Keratinocyte (primary cell): ENCODE data around the gene PARD3B.

Experiments used
- EZH2 ChIP-seq: IDR thresholded peaks from one replicate; pipeline ENCODE4 v1.6.1; 2012; ENCODE audit warnings: inconsistent platforms, mild to moderate bottlenecking, low read length, moderate library complexity
- TF ChIP-seq, protein P1 (sequence below), 3 experiments: IDR thresholded peaks in 1 of 3; conservative IDR thresholded peaks in 1 of 3; optimal IDR thresholded peaks in 1 of 3; 2 replicates in 2 of 3; 3 replicates in 1 of 3; pipeline versions ENCODE3 to v1.5.1; 2011; ENCODE audit warnings: low read length in 3 of 3, mild to moderate bottlenecking in 3 of 3, moderate library complexity in 2 of 3, control low read depth in 1 of 3, inconsistent platforms in 1 of 3; ENCODE audit not compliant: insufficient read depth in 2 of 3; ENCODE audit errors: extremely low read depth in 1 of 3

DNA sequence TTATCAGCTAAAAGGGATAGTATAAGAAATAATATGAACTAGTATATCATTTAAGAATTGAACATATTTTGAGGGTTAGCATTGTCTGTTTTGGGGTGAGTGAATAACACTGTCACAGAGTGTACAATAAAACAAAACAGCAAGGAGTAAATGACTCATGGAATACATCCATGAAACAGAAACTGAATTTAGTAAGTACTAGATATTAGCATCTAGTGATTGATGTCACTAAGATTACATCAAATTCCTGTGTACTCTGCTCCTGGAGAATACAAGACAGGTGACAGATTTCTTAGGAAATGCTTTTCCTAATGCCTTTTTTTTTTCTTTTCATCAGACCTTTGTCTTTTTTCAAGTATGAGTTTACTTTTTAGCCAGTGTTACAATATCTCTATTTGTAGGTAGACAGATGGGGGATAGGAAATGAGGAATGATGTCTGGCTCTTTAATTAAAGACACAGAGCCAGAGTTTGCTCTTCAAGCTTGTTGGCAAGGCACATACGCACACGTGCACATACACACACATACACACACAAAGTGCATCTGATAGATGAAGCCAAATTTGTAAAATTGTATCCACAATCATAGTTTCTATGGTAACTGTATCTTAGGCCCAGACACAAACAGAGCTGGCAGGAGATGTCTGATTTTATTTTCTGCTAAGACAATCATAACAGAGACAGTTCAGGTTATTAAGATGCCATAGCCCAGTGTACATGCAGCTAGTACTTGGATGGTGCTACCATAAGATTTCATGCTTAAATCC, 998.8 kb downstream of the PARD3B start:
- TF ChIP-seq, protein P1, sequence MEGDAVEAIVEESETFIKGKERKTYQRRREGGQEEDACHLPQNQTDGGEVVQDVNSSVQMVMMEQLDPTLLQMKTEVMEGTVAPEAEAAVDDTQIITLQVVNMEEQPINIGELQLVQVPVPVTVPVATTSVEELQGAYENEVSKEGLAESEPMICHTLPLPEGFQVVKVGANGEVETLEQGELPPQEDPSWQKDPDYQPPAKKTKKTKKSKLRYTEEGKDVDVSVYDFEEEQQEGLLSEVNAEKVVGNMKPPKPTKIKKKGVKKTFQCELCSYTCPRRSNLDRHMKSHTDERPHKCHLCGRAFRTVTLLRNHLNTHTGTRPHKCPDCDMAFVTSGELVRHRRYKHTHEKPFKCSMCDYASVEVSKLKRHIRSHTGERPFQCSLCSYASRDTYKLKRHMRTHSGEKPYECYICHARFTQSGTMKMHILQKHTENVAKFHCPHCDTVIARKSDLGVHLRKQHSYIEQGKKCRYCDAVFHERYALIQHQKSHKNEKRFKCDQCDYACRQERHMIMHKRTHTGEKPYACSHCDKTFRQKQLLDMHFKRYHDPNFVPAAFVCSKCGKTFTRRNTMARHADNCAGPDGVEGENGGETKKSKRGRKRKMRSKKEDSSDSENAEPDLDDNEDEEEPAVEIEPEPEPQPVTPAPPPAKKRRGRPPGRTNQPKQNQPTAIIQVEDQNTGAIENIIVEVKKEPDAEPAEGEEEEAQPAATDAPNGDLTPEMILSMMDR (optimal IDR thresholded peaks at IDR 0.05 in 1 of 3, IDR thresholded peaks at IDR 0.05 in 1 of 3, conservative IDR thresholded peaks at IDR 0.05 in 1 of 3; ENCODE audit: extremely low read depth in 1 of 3, insufficient read depth in 2 of 3, low read length in 3 of 3), result no peak
- TF ChIP-seq EZH2, result no peak
